ENCODE measurements around the gene ZNF75A. TPM values are rescaled to one million over a fixed set of nuclear protein-coding genes. Genes with fewer than 3 reads are reported as not detected.

Gene ZNF75A
- polyA plus RNA-seq, 3 donors = 2.3 to 10.2 (median 2.8) TPM

DNA sequence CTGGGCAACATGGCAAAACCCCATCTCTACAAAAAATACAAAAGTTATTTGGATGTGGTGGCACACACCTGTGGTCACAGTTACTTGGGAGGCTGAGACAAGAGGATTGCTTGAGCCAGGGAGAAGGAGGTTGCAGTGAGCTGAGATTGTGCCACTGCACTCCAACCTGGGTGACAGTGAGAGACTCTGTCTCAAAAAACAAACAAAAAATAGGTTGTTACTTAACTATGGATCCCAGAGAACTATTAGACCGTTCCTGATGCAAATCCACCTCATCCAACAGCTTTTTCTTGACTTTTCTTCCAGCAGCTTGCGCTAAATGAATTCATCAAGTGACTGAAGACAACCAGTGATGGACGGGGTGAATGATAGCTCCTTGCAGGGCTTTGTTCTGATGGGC lies 50.3 kb downstream of the ZNF75A start, which contains the start of gene OR2C1:
TSS of gene OR2C1 (plus strand) at position 301 of the 400 bp plus-strand sequence. CDS start at position 353, 52 bp downstream.
- intact Hi-C loops (cut with micrococcal nuclease) = no loop called here
- H3K4me2 ChIP-seq (replicated peaks; ENCODE audit: extremely low read depth, low read length, poor library complexity, severe bottlenecking) = no peak within 1 kb of the TSS
- peaks cover 4% of the 10 kb centered on the region for H3K4me1 Mint-ChIP-seq

DNA sequence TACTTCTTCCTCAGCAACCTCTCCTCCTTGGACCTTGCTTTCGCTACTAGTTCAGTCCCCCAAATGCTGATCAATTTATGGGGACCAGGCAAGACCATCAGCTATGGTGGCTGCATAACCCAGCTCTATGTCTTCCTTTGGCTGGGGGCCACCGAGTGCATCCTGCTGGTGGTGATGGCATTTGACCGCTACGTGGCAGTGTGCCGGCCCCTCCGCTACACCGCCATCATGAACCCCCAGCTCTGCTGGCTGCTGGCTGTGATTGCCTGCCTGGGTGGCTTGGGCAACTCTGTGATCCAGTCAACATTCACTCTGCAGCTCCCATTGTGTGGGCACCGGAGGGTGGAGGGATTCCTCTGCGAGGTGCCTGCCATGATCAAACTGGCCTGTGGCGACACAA lies 50.8 kb downstream of the ZNF75A start:
- no peaks in the 10 kb centered on the region for H3K36me3 ChIP-seq (replicated peaks in 1 of 2; ENCODE audit: control insufficient read depth in 1 of 2, insufficient read depth in 2 of 2, low read length in 2 of 2)
- no peak overlapping the region for H3K27ac ChIP-seq (ENCODE audit: low read depth in 1 of 2, low read length in 2 of 2)
- H4K20me1 ChIP-seq (ENCODE audit: insufficient read depth, low read length) = no peaks in the 10 kb centered on the region
- no peak overlapping the region for H3K9ac ChIP-seq (ENCODE audit: insufficient read depth, low read length, poor library complexity, severe bottlenecking)
- H3K4me3 ChIP-seq (replicated peaks in 1 of 3; ENCODE audit: low read depth in 2 of 3, low read length in 3 of 3) = no peak overlapping the region
- Mint-ChIP-seq H3K27me3 (ENCODE audit: low read depth in 3 of 3) (peaks cover 3 to 13% (median 9%) of the 10 kb centered on the region in 3 donors), H3K9me3 (peaks cover 22 to 67% (median 58%) of the 10 kb centered on the region in 7 donors), H3K4me3 (no peak overlapping the region), H3K4me1 (peaks cover 4% of the 10 kb centered on the region), H3K27ac (no peak overlapping the region), H3K36me3 (no peaks in the 10 kb centered on the region)
- peaks cover 0 to under 1% of the 10 kb centered on the region in 2 donors for H3K27me3 ChIP-seq (ENCODE audit: control insufficient read depth in 2 of 2, insufficient read depth in 2 of 2, low read length in 2 of 2)
- H3K4me2 ChIP-seq (replicated peaks; ENCODE audit: extremely low read depth, low read length, poor library complexity, severe bottlenecking) = no peak overlapping the region
- H3K4me1 ChIP-seq (ENCODE audit: control insufficient read depth in 1 of 2, insufficient read depth in 2 of 2, low read length in 2 of 2) = no peaks in the 10 kb centered on the region
- TF ChIP-seq, protein P1, sequence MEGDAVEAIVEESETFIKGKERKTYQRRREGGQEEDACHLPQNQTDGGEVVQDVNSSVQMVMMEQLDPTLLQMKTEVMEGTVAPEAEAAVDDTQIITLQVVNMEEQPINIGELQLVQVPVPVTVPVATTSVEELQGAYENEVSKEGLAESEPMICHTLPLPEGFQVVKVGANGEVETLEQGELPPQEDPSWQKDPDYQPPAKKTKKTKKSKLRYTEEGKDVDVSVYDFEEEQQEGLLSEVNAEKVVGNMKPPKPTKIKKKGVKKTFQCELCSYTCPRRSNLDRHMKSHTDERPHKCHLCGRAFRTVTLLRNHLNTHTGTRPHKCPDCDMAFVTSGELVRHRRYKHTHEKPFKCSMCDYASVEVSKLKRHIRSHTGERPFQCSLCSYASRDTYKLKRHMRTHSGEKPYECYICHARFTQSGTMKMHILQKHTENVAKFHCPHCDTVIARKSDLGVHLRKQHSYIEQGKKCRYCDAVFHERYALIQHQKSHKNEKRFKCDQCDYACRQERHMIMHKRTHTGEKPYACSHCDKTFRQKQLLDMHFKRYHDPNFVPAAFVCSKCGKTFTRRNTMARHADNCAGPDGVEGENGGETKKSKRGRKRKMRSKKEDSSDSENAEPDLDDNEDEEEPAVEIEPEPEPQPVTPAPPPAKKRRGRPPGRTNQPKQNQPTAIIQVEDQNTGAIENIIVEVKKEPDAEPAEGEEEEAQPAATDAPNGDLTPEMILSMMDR (IDR thresholded peaks at IDR 0.05) = no peak
- H3K9me3 ChIP-seq (replicated peaks in 1 of 2; ENCODE audit: control insufficient read depth in 1 of 2, insufficient read depth in 1 of 2, low read length in 2 of 2) = peaks cover 24 to 34% of the 10 kb centered on the region in 2 donors
- no peak for DNase-seq
- H3K79me2 ChIP-seq (ENCODE audit: insufficient read depth, low read length) = no peaks in the 10 kb centered on the region
- intact Hi-C loops (cut with micrococcal nuclease) = no loop called here
- 91% methylated on average over 9 of the region's 10 CpGs for WGBS (ENCODE audit: insufficient coverage)
- no peak overlapping the region for H2AFZ ChIP-seq (ENCODE audit: insufficient read depth, low read depth, low read length, poor library complexity, severe bottlenecking)

More for the DNA sequence above, 50.3 kb downstream of the ZNF75A start, which contains the start of gene OR2C1:
- Histone ChIP-seq H3K4me1 (ENCODE audit: control insufficient read depth in 1 of 2, insufficient read depth in 2 of 2, low read length in 2 of 2) (no peaks in the 10 kb centered on the region), H3K36me3 (replicated peaks in 1 of 2; ENCODE audit: control insufficient read depth in 1 of 2, insufficient read depth in 2 of 2, low read length in 2 of 2) (no peaks in the 10 kb centered on the region), H3K79me2 (ENCODE audit: insufficient read depth, low read length) (no peaks in the 10 kb centered on the region), H3K4me3 (replicated peaks in 1 of 3; ENCODE audit: low read depth in 2 of 3, low read length in 3 of 3) (no peak within 1 kb of the TSS), H3K9me3 (replicated peaks in 1 of 2; ENCODE audit: control insufficient read depth in 1 of 2, insufficient read depth in 1 of 2, low read length in 2 of 2) (peaks cover 24 to 32% of the 10 kb centered on the region in 2 donors), H2AFZ (ENCODE audit: insufficient read depth, low read depth, low read length, poor library complexity, severe bottlenecking) (no peak within 1 kb of the TSS), H4K20me1 (ENCODE audit: insufficient read depth, low read length) (no peaks in the 10 kb centered on the region), H3K9ac (ENCODE audit: insufficient read depth, low read length, poor library complexity, severe bottlenecking) (no peak within 1 kb of the TSS), H3K27ac (ENCODE audit: low read depth in 1 of 2, low read length in 2 of 2) (no peak within 1 kb of the TSS), H3K27me3 (ENCODE audit: control insufficient read depth in 2 of 2, insufficient read depth in 2 of 2, low read length in 2 of 2) (no peaks in the 10 kb centered on the region)
- Mint-ChIP-seq H3K36me3 (no peaks in the 10 kb centered on the region), H3K4me3 (no peak within 1 kb of the TSS), H3K27ac (no peak within 1 kb of the TSS), H3K9me3 (peaks cover 18 to 64% (median 56%) of the 10 kb centered on the region in 7 donors), H3K27me3 (ENCODE audit: low read depth in 3 of 3) (peaks cover 4 to 12% (median 9%) of the 10 kb centered on the region in 3 donors)
- no peak for DNase-seq
- WGBS (ENCODE audit: insufficient coverage) = 83% methylated on average over 3 of the region's 3 CpGs
- TF ChIP-seq, protein P1 (IDR thresholded peaks at IDR 0.05) = no peak

Measured in CD14-positive monocyte (primary cell).